ENCODE results near the gene IGF2BP1.
"Not testable (repeated sequence)": the region's sequence is repeated elsewhere in the genome, so short reads cannot be mapped to it uniquely, and the experiment has no call there.

The IGF2BP1 gene

GRCh38 chr17:49093131-49093530, 95.9 kb downstream of the IGF2BP1 start:
- Histone ChIP-seq H3K4me3 (ENCODE audit: low read length in 2 of 2) (no peak overlapping the region), H3K79me1 (ENCODE audit: low read depth, low read length) (no peaks in the 10 kb centered on the region), H2BK15ac (ENCODE audit: low read length) (no peak overlapping the region), H3K4ac (ENCODE audit: low read length) (no peak overlapping the region), H2AFZ (ENCODE audit: low read length) (no peak overlapping the region), H4K8ac (ENCODE audit: low read depth, low read length) (no peak overlapping the region), H3K9ac (ENCODE audit: low read depth, low read length, poor library complexity) (no peak overlapping the region), H3K27ac (replicated peaks; ENCODE audit: low read length) (no peak overlapping the region), H3K9me3 (replicated peaks in 1 of 2; ENCODE audit: control insufficient read depth in 2 of 2, insufficient read depth in 1 of 2, low read depth in 1 of 2, low read length in 2 of 2) (peaks cover 0 to 3% of the 10 kb centered on the region in 2 donors), H2BK12ac (ENCODE audit: low read length) (no peak overlapping the region), H3K27me3 (ENCODE audit: control insufficient read depth in 3 of 3, insufficient read depth in 3 of 3, low read depth in 1 of 3, low read length in 3 of 3) (peaks cover 0 to 16% (median 0%) of the 10 kb centered on the region in 3 experiments), H3K18ac (ENCODE audit: low read length) (no peak overlapping the region), H2BK120ac (ENCODE audit: low read depth, low read length) (no peak overlapping the region), H3K4me2 (ENCODE audit: insufficient read depth, low read length, poor library complexity, severe bottlenecking) (no peak overlapping the region), H3K23ac (ENCODE audit: low read depth, low read length, poor library complexity) (no peak overlapping the region), H3K36me3 (replicated peaks in 1 of 2; ENCODE audit: control insufficient read depth in 2 of 2, insufficient read depth in 2 of 2, low read length in 2 of 2) (no peaks in the 10 kb centered on the region), H2BK5ac (ENCODE audit: low read length) (no peak overlapping the region), H3K14ac (ENCODE audit: low read length) (no peak overlapping the region), H3K4me1 (ENCODE audit: control insufficient read depth in 2 of 2, insufficient read depth in 1 of 2, low read depth in 1 of 2, low read length in 2 of 2) (peaks cover 0 to 2% of the 10 kb centered on the region in 2 donors), H4K91ac (ENCODE audit: low read depth, low read length, poor library complexity) (no peak overlapping the region), H2AK5ac (ENCODE audit: low read depth, low read length) (no peak overlapping the region)
- DNase-seq (ENCODE audit: low spot score) = no peak
- no CpG with 5 or more reads among the region's 10 CpGs for WGBS, 2 donors (ENCODE audit: extremely low coverage in 2 of 2, insufficient read length in 2 of 2, insufficient replicate concordance in 1 of 2)

- no peak overlapping the region for H4K8ac ChIP-seq (ENCODE audit: low read depth, low read length)
- no peaks in the 10 kb centered on the region for H3K79me1 ChIP-seq (ENCODE audit: low read depth, low read length)
- H2BK12ac ChIP-seq (ENCODE audit: low read length) = no peak overlapping the region
- H3K9me3 ChIP-seq (replicated peaks in 1 of 2; ENCODE audit: control insufficient read depth in 2 of 2, insufficient read depth in 1 of 2, low read depth in 1 of 2, low read length in 2 of 2) = no peaks in the 10 kb centered on the region
- H3K36me3 ChIP-seq (replicated peaks in 1 of 2; ENCODE audit: control insufficient read depth in 2 of 2, insufficient read depth in 2 of 2, low read length in 2 of 2) = no peaks in the 10 kb centered on the region
- H3K18ac ChIP-seq (ENCODE audit: low read length) = no peak overlapping the region
- no peak overlapping the region for H2BK5ac ChIP-seq (ENCODE audit: low read length)
- H3K4ac ChIP-seq (ENCODE audit: low read length) = no peak overlapping the region
- no peak overlapping the region for H2AFZ ChIP-seq (ENCODE audit: low read length)
- H2BK120ac ChIP-seq (ENCODE audit: low read depth, low read length) = no peak overlapping the region
- H3K4me3 ChIP-seq (ENCODE audit: low read length in 2 of 2) = no peak overlapping the region
- no peak overlapping the region for H2BK15ac ChIP-seq (ENCODE audit: low read length)
- no peak overlapping the region for H4K91ac ChIP-seq (ENCODE audit: low read depth, low read length, poor library complexity)
- no peaks in the 10 kb centered on the region for H3K4me1 ChIP-seq (ENCODE audit: control insufficient read depth in 2 of 2, insufficient read depth in 1 of 2, low read depth in 1 of 2, low read length in 2 of 2)
- no peak overlapping the region for H3K27ac ChIP-seq (replicated peaks; ENCODE audit: low read length)
- H3K14ac ChIP-seq (ENCODE audit: low read length) = no peak overlapping the region
- no peak overlapping the region for H2AK5ac ChIP-seq (ENCODE audit: low read depth, low read length)
- DNase-seq (ENCODE audit: low spot score) = no peak
- H3K27me3 ChIP-seq (ENCODE audit: control insufficient read depth in 3 of 3, insufficient read depth in 3 of 3, low read depth in 1 of 3, low read length in 3 of 3) = peaks cover 0 to 2% (median 0%) of the 10 kb centered on the region in 3 experiments
- H3K9ac ChIP-seq (ENCODE audit: low read depth, low read length, poor library complexity) = no peak overlapping the region
- H3K23ac ChIP-seq (ENCODE audit: low read depth, low read length, poor library complexity) = no peak overlapping the region
- H3K4me2 ChIP-seq (ENCODE audit: insufficient read depth, low read length, poor library complexity, severe bottlenecking) = no peak overlapping the region
These were observed 103.4 kb downstream of the IGF2BP1 start for GRCh38 chr17:49100601-49101000.

GRCh38 chr17:49101054-49101534, 103.9 kb downstream of the IGF2BP1 start:
- Histone ChIP-seq H2BK120ac (ENCODE audit: low read depth, low read length) (no peak overlapping the region), H3K18ac (ENCODE audit: low read length) (no peak overlapping the region), H3K9me3 (replicated peaks in 1 of 2; ENCODE audit: control insufficient read depth in 2 of 2, insufficient read depth in 1 of 2, low read depth in 1 of 2, low read length in 2 of 2) (no peaks in the 10 kb centered on the region), H4K8ac (ENCODE audit: low read depth, low read length) (no peak overlapping the region), H3K4me3 (ENCODE audit: low read length in 2 of 2) (no peak overlapping the region), H3K23ac (ENCODE audit: low read depth, low read length, poor library complexity) (no peak overlapping the region), H3K36me3 (replicated peaks in 1 of 2; ENCODE audit: control insufficient read depth in 2 of 2, insufficient read depth in 2 of 2, low read length in 2 of 2) (no peaks in the 10 kb centered on the region), H2BK12ac (ENCODE audit: low read length) (no peak overlapping the region), H3K4ac (ENCODE audit: low read length) (no peak overlapping the region), H2BK15ac (ENCODE audit: low read length) (no peak overlapping the region), H2BK5ac (ENCODE audit: low read length) (no peak overlapping the region), H3K4me2 (ENCODE audit: insufficient read depth, low read length, poor library complexity, severe bottlenecking) (no peak overlapping the region), H2AFZ (ENCODE audit: low read length) (no peak overlapping the region), H3K27ac (replicated peaks; ENCODE audit: low read length) (no peak overlapping the region), H3K27me3 (ENCODE audit: control insufficient read depth in 3 of 3, insufficient read depth in 3 of 3, low read depth in 1 of 3, low read length in 3 of 3) (peaks cover 0 to 6% (median 0%) of the 10 kb centered on the region in 3 experiments), H4K91ac (ENCODE audit: low read depth, low read length, poor library complexity) (no peak overlapping the region), H2AK5ac (ENCODE audit: low read depth, low read length) (no peak overlapping the region), H3K4me1 (ENCODE audit: control insufficient read depth in 2 of 2, insufficient read depth in 1 of 2, low read depth in 1 of 2, low read length in 2 of 2) (no peaks in the 10 kb centered on the region), H3K14ac (ENCODE audit: low read length) (no peak overlapping the region), H3K79me1 (ENCODE audit: low read depth, low read length) (no peaks in the 10 kb centered on the region), H3K9ac (ENCODE audit: low read depth, low read length, poor library complexity) (no peak overlapping the region)
- no peak for DNase-seq (ENCODE audit: low spot score)
- WGBS, 2 donors (ENCODE audit: extremely low coverage in 2 of 2, insufficient read length in 2 of 2, insufficient replicate concordance in 1 of 2) = no CpG with 5 or more reads among the region's 4 CpGs

GRCh38 chr17:49103360-49103759, 106.2 kb downstream of the IGF2BP1 start:
- H3K9ac ChIP-seq (ENCODE audit: low read depth, low read length, poor library complexity); DNase-seq (ENCODE audit: low spot score); H3K4me3 ChIP-seq (ENCODE audit: low read length in 2 of 2); H2BK120ac ChIP-seq (ENCODE audit: low read depth, low read length); H3K27ac ChIP-seq (replicated peaks; ENCODE audit: low read length); H3K23ac ChIP-seq (ENCODE audit: low read depth, low read length, poor library complexity); H3K4ac ChIP-seq (ENCODE audit: low read length); H4K8ac ChIP-seq (ENCODE audit: low read depth, low read length); H2BK5ac ChIP-seq (ENCODE audit: low read length); H3K79me1 ChIP-seq (ENCODE audit: low read depth, low read length); H2BK15ac ChIP-seq (ENCODE audit: low read length); H3K18ac ChIP-seq (ENCODE audit: low read length); H3K14ac ChIP-seq (ENCODE audit: low read length); H3K27me3 ChIP-seq (ENCODE audit: control insufficient read depth in 3 of 3, insufficient read depth in 3 of 3, low read depth in 1 of 3, low read length in 3 of 3); H3K4me2 ChIP-seq (ENCODE audit: insufficient read depth, low read length, poor library complexity, severe bottlenecking); H2AFZ ChIP-seq (ENCODE audit: low read length); H4K91ac ChIP-seq (ENCODE audit: low read depth, low read length, poor library complexity); H2AK5ac ChIP-seq (ENCODE audit: low read depth, low read length); H3K36me3 ChIP-seq (replicated peaks in 1 of 2; ENCODE audit: control insufficient read depth in 2 of 2, insufficient read depth in 2 of 2, low read length in 2 of 2); H3K9me3 ChIP-seq (replicated peaks in 1 of 2; ENCODE audit: control insufficient read depth in 2 of 2, insufficient read depth in 1 of 2, low read depth in 1 of 2, low read length in 2 of 2); H3K4me1 ChIP-seq (ENCODE audit: control insufficient read depth in 2 of 2, insufficient read depth in 1 of 2, low read depth in 1 of 2, low read length in 2 of 2); H2BK12ac ChIP-seq (ENCODE audit: low read length): not testable (repeated sequence)
- no CpG with 5 or more reads among the region's 14 CpGs for WGBS, 2 donors (ENCODE audit: extremely low coverage in 2 of 2, insufficient read length in 2 of 2, insufficient replicate concordance in 1 of 2)
